Progenitor cell of endocrine pancreas (in vitro differentiated cells): ENCODE results near the gene NR2F1. TPM values are rescaled to one million over a fixed set of nuclear protein-coding genes. Genes with fewer than 3 reads are reported as not detected.

Experiments
- DNase-seq: peaks from one replicate; pipeline ENCODE4 v3.0.0; 2021; ENCODE audit warnings: low spot score; ENCODE audit not compliant: unreplicated experiment
- H3K27ac Mint-ChIP-seq: 2 replicates; pipeline ENCODE4 v1.8.0; 2021; ENCODE audit warnings: mild to moderate bottlenecking, moderate library complexity, mixed read lengths
- H3K27me3 Mint-ChIP-seq: 2 replicates; pipeline ENCODE4 v1.8.0; 2021; ENCODE audit warnings: mixed read lengths
- H3K36me3 Mint-ChIP-seq: 2 replicates; pipeline ENCODE4 v1.8.0; 2022; ENCODE audit warnings: mixed read lengths; ENCODE audit not compliant: insufficient read depth
- H3K4me1 Mint-ChIP-seq: 2 replicates; pipeline ENCODE4 v1.8.0; 2021; ENCODE audit warnings: low read depth, mixed read lengths
- H3K4me3 Mint-ChIP-seq: 2 replicates; pipeline ENCODE4 v1.8.0; 2021; ENCODE audit warnings: low read depth, mild to moderate bottlenecking, moderate library complexity, mixed read lengths
- H3K9me3 Mint-ChIP-seq: 2 replicates; pipeline ENCODE4 v1.8.0; 2021; ENCODE audit warnings: low read depth, mixed read lengths
- CTCF ChIP-seq: fragments of 200-600 bp; sonication (generic); IDR thresholded peaks from one replicate; pipeline ENCODE4 v1.5.0; 2021; ENCODE audit warnings: antibody characterized with exemption, mild to moderate bottlenecking; ENCODE audit not compliant: unreplicated experiment
- total RNA-seq: library from RNA; stranded (reverse); gene quantifications from 2 replicates; pipeline ENCODE4 v1.2.1, GENCODE V29; 2021

The NR2F1 gene
- total RNA-seq, 1 donor from 2014 or later: 34.8 TPM

GRCh38 chr5:93608855-93609254 lies 25.8 kb downstream of the NR2F1 start:
- no peak overlapping the region for H3K4me3 Mint-ChIP-seq
- peaks cover 20% of the 10 kb centered on the region for H3K4me1 Mint-ChIP-seq
- DNase-seq: no peak
- no peak for TF ChIP-seq CTCF
- H3K27ac Mint-ChIP-seq: no peak overlapping the region
- no peaks in the 10 kb centered on the region for H3K9me3 Mint-ChIP-seq
- H3K27me3 Mint-ChIP-seq: peaks cover 93% of the 10 kb centered on the region
- H3K36me3 Mint-ChIP-seq: no peaks in the 10 kb centered on the region

GRCh38 chr5:93609762-93610161 lies 26.7 kb downstream of the NR2F1 start:
- H3K9me3 Mint-ChIP-seq: no peaks in the 10 kb centered on the region
- peaks cover 19% of the 10 kb centered on the region for H3K4me1 Mint-ChIP-seq
- no peak overlapping the region for H3K27ac Mint-ChIP-seq
- H3K4me3 Mint-ChIP-seq: no peak overlapping the region
- no peak for TF ChIP-seq CTCF
- peaks cover 97% of the 10 kb centered on the region for H3K27me3 Mint-ChIP-seq
- DNase-seq: no peak
- H3K36me3 Mint-ChIP-seq: no peaks in the 10 kb centered on the region

- Mint-ChIP-seq H3K4me1 (peaks cover 14% of the 10 kb centered on the region), H3K9me3 (no peaks in the 10 kb centered on the region), H3K27me3 (peaks cover 97% of the 10 kb centered on the region), H3K4me3 (no peak overlapping the region), H3K27ac (peak overlapping the region; percentile 16), H3K36me3 (no peaks in the 10 kb centered on the region)
- no peak for DNase-seq
- no peak for TF ChIP-seq CTCF
These were observed 27.7 kb downstream of the NR2F1 start for GRCh38 chr5:93610581-93611272.

GRCh38 chr5:93611273-93611975 lies 28.4 kb downstream of the NR2F1 start:
- no peak for DNase-seq
- no peak overlapping the region for H3K4me3 Mint-ChIP-seq
- H3K27ac Mint-ChIP-seq: peak overlapping the region; percentile 8
- H3K36me3 Mint-ChIP-seq: no peaks in the 10 kb centered on the region
- H3K4me1 Mint-ChIP-seq: peaks cover 9% of the 10 kb centered on the region
- H3K9me3 Mint-ChIP-seq: no peaks in the 10 kb centered on the region
- TF ChIP-seq CTCF: no peak
- peaks cover 97% of the 10 kb centered on the region for H3K27me3 Mint-ChIP-seq

GRCh38 chr5:93611976-93612854 lies 29.2 kb downstream of the NR2F1 start:
- no peak for DNase-seq
- no peak for TF ChIP-seq CTCF
- H3K4me1 Mint-ChIP-seq: peaks cover 8% of the 10 kb centered on the region
- H3K9me3 Mint-ChIP-seq: no peaks in the 10 kb centered on the region
- peaks cover 97% of the 10 kb centered on the region for H3K27me3 Mint-ChIP-seq
- peak overlapping the region; percentile 25 for H3K4me3 Mint-ChIP-seq
- H3K36me3 Mint-ChIP-seq: no peaks in the 10 kb centered on the region
- peak overlapping the region; percentile 8 for H3K27ac Mint-ChIP-seq
